Measurements from ENCODE around the gene TRRAP. TPM values are rescaled to one million over a fixed set of nuclear protein-coding genes. Genes with fewer than 3 reads are reported as not detected.

The TRRAP gene
- total RNA-seq, 5 donors from 2014 or later (not counting 1 experiment from before 2014, with no cell fraction given): 53.9 to 71.7 (median 65.8) TPM

DNA sequence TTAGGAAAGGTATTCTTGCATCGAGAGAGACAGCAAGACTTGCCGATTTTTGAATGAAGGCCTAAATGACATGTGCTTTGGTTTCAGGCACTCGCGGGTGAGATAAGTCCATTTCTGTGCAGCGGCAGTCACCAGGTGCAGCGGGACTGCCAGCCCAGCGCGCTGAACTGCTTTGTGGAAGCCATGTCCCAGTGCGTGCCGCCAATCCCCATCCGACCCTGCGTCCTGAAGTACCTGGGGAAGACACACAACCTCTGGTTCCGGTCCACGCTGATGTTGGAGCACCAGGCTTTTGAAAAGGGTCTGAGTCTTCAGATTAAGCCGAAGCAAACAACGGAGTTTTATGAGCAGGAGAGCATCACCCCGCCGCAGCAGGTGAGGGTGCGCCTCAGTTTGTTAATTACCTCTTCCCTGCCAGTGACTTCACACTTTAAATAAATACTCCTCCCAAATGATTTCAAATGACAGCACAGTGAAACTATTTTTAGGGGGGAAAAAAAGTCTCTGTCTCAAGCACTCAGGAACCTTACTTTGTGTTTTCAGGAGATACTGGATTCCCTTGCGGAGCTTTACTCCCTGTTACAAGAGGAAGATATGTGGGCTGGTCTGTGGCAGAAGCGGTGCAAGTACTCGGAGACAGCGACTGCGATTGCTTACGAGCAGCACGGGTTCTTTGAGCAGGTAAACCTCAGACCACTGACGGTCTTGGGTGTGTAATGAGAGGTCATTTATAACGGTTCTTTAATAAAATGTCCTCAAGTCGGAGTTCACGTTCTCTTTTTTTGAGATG is 98.3 kb downstream of the TRRAP start:
- H3K36me3 ChIP-seq (ENCODE audit: control insufficient read depth in 2 of 2, extremely low read depth in 1 of 2, insufficient read depth in 1 of 2, low read length in 1 of 2): peaks cover 32 to 99% of the 10 kb centered on the region in 2 donors
- H3K4me1 Mint-ChIP-seq: no peaks in the 10 kb centered on the region
- no peak overlapping the region for H3K27ac ChIP-seq (ENCODE audit: low read length)
- DNase-seq (no peak), ATAC-seq (replicated peaks in 1 of 4) (no peak)
- ChIA-PET POLR2A (no interaction called here), CTCF (no interaction called here)
- H3K27ac Mint-ChIP-seq: no peak overlapping the region
- no peak overlapping the region for H3K4me3 ChIP-seq (ENCODE audit: control insufficient read depth in 1 of 2, extremely low read depth in 1 of 2, low read length in 1 of 2)
- no peaks in the 10 kb centered on the region for H3K9me3 ChIP-seq
- H3K27me3 Mint-ChIP-seq: no peaks in the 10 kb centered on the region
- H3K27me3 ChIP-seq (replicated peaks in 1 of 2; ENCODE audit: control insufficient read depth in 2 of 2, extremely low read depth in 1 of 2, insufficient read depth in 2 of 2, low read length in 1 of 2): no peaks in the 10 kb centered on the region
- H3K36me3 Mint-ChIP-seq: peaks cover 85% of the 10 kb centered on the region
- WGBS (ENCODE audit: insufficient coverage): 97% methylated on average over 16 of the region's 30 CpGs
- H3K4me1 ChIP-seq (ENCODE audit: control insufficient read depth in 1 of 2, extremely low read depth in 1 of 2, insufficient read depth in 2 of 2, low read length in 2 of 2): no peaks in the 10 kb centered on the region
- H3K9me3 Mint-ChIP-seq: no peaks in the 10 kb centered on the region
- no peak overlapping the region for H3K4me3 Mint-ChIP-seq

DNA sequence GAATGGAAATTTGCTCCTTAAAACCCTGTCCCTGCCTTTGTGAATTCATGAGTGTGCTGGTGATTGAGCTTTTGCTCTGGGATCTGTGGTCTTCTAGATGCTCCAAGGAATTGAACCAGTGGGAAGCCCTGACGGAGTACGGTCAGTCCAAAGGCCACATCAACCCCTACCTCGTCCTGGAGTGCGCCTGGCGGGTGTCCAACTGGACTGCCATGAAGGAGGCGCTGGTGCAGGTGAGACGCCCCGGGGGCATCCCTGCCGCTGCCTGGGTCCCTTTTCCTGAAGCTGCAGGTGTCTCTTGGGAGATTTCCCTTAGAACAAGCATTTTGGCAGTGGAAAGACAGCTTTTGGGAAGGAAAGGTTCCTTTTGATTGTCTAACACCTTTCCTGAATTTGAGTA is 100.3 kb downstream of the TRRAP start:
- no peak overlapping the region for H3K4me3 Mint-ChIP-seq
- no peak overlapping the region for H3K27ac Mint-ChIP-seq
- H3K4me1 ChIP-seq (ENCODE audit: control insufficient read depth in 1 of 2, extremely low read depth in 1 of 2, insufficient read depth in 2 of 2, low read length in 2 of 2): no peaks in the 10 kb centered on the region
- no peak overlapping the region for H3K27ac ChIP-seq (ENCODE audit: low read length)
- no peak overlapping the region for H3K4me3 ChIP-seq (ENCODE audit: control insufficient read depth in 1 of 2, extremely low read depth in 1 of 2, low read length in 1 of 2)
- no peaks in the 10 kb centered on the region for H3K9me3 Mint-ChIP-seq
- no peaks in the 10 kb centered on the region for H3K4me1 Mint-ChIP-seq
- WGBS (ENCODE audit: insufficient coverage): 100% methylated on average over 6 of the region's 9 CpGs
- CTCF ChIA-PET: no interaction called here
- no peaks in the 10 kb centered on the region for H3K27me3 ChIP-seq (replicated peaks in 1 of 2; ENCODE audit: control insufficient read depth in 2 of 2, extremely low read depth in 1 of 2, insufficient read depth in 2 of 2, low read length in 1 of 2)
- POLR2A ChIA-PET: no interaction called here
- DNase-seq (no peak), ATAC-seq (replicated peaks in 1 of 4) (no peak)
- no peaks in the 10 kb centered on the region for H3K9me3 ChIP-seq
- peaks cover 86% of the 10 kb centered on the region for H3K36me3 Mint-ChIP-seq
- H3K27me3 Mint-ChIP-seq: no peaks in the 10 kb centered on the region
- H3K36me3 ChIP-seq (ENCODE audit: control insufficient read depth in 2 of 2, extremely low read depth in 1 of 2, insufficient read depth in 1 of 2, low read length in 1 of 2): peaks cover 33 to 97% of the 10 kb centered on the region in 2 donors

DNA sequence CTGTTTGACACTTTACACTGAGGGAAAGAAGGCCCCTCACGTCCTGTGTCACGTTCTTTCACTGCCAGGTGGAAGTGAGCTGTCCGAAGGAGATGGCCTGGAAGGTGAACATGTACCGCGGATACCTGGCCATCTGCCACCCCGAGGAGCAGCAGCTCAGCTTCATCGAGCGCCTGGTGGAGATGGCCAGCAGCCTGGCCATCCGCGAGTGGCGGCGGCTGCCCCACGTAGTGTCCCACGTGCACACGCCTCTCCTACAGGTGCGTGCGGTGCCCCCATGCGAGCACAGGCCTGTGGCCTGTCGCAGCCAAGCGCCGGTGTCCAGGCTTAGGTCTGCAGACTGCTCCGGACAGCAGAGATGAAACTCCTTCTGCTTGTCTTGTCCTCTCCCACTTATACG is 103.4 kb downstream of the TRRAP start:
- Histone ChIP-seq H3K4me3 (ENCODE audit: control insufficient read depth in 1 of 2, extremely low read depth in 1 of 2, low read length in 1 of 2) (no peak overlapping the region), H3K36me3 (ENCODE audit: control insufficient read depth in 2 of 2, extremely low read depth in 1 of 2, insufficient read depth in 1 of 2, low read length in 1 of 2) (peaks cover 18 to 93% of the 10 kb centered on the region in 2 donors), H3K9me3 (no peaks in the 10 kb centered on the region), H3K4me1 (ENCODE audit: control insufficient read depth in 1 of 2, extremely low read depth in 1 of 2, insufficient read depth in 2 of 2, low read length in 2 of 2) (no peaks in the 10 kb centered on the region), H3K27ac (ENCODE audit: low read length) (no peak overlapping the region), H3K27me3 (replicated peaks in 1 of 2; ENCODE audit: control insufficient read depth in 2 of 2, extremely low read depth in 1 of 2, insufficient read depth in 2 of 2, low read length in 1 of 2) (no peaks in the 10 kb centered on the region)
- ATAC-seq (replicated peaks in 1 of 4) (no peak), DNase-seq (no peak)
- H3K36me3 Mint-ChIP-seq: peaks cover 88% of the 10 kb centered on the region
- over 99% methylated on average over 21 of the region's 23 CpGs for WGBS (ENCODE audit: insufficient coverage)
- H3K4me1 Mint-ChIP-seq: no peaks in the 10 kb centered on the region
- ChIA-PET CTCF (no interaction called here), POLR2A (interaction anchor here in 1 of 2 donors (0.7 kb wide), 1 partner anchor 670 kb away, joined by 3 read pairs; no protein-coding TSS in a partner anchor)
- no peak overlapping the region for H3K27ac Mint-ChIP-seq
- peaks cover 5 to 10% (median 5%) of the 10 kb centered on the region in 3 donors for H3K9me3 Mint-ChIP-seq
- no peak overlapping the region for H3K4me3 Mint-ChIP-seq
- no peaks in the 10 kb centered on the region for H3K27me3 Mint-ChIP-seq

DNA sequence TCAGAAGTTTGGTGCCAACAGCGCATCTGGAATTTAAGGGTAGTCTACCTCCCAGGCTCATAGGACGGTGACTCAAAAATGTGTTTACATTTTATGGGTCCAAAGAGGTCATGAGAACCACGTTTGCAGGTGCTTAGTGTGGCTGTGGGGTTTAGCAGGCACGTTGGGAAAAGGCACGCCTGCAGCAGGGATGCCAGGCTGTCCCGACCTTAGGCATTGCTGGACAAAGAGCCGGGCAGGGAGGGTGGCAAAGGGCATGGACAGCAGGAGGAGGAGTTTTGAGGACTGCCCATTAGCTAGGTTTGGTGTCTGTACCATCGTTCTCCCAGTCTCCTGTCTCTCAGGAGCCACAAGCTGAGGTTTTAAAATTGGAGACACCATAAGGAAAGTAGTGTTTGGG is 104.4 kb downstream of the TRRAP start:
- WGBS (ENCODE audit: insufficient coverage): 93% methylated on average over 6 of the region's 8 CpGs

DNA sequence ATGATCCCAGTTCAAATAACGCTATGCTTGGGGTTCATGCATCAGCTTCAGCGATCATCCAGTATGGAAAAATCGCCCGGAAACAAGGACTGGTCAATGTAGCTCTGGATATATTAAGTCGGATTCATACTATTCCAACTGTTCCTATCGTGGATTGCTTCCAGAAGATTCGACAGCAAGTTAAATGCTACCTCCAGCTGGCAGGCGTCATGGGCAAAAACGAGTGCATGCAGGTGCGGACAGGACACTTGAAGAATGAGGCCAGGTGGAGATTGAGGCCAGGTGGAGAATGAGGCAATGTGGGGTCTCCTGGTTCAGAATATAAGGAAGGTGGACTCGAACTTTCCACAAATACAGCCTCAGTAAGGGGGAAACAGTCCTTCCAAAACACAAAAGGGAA is 105.8 kb downstream of the TRRAP start:
- H3K4me1 ChIP-seq (ENCODE audit: control insufficient read depth in 1 of 2, extremely low read depth in 1 of 2, insufficient read depth in 2 of 2, low read length in 2 of 2): peaks cover 5 to 9% of the 10 kb centered on the region in 2 experiments
- H3K36me3 Mint-ChIP-seq: peaks cover 98% of the 10 kb centered on the region
- no peak overlapping the region for H3K27ac Mint-ChIP-seq
- peaks cover 13 to 91% of the 10 kb centered on the region in 2 donors for H3K36me3 ChIP-seq (ENCODE audit: control insufficient read depth in 2 of 2, extremely low read depth in 1 of 2, insufficient read depth in 1 of 2, low read length in 1 of 2)
- no peaks in the 10 kb centered on the region for H3K9me3 ChIP-seq
- no peaks in the 10 kb centered on the region for H3K27me3 ChIP-seq (replicated peaks in 1 of 2; ENCODE audit: control insufficient read depth in 2 of 2, extremely low read depth in 1 of 2, insufficient read depth in 2 of 2, low read length in 1 of 2)
- CTCF ChIA-PET: interaction anchor here in 1 of 2 donors (0.5 kb wide), 1 partner anchor 93 kb away, joined by 6 read pairs; no protein-coding TSS in a partner anchor
- no peak overlapping the region for H3K27ac ChIP-seq (ENCODE audit: low read length)
- no peak overlapping the region for H3K4me3 ChIP-seq (ENCODE audit: control insufficient read depth in 1 of 2, extremely low read depth in 1 of 2, low read length in 1 of 2)
- H3K4me1 Mint-ChIP-seq: peaks cover 12 to 20% (median 18%) of the 10 kb centered on the region in 3 donors
- ATAC-seq (replicated peaks in 1 of 4): no peak
- DNase-seq: no peak
- H3K9me3 Mint-ChIP-seq: peaks cover 5 to 10% (median 5%) of the 10 kb centered on the region in 3 donors
- POLR2A ChIA-PET: interaction anchor here in 1 of 2 donors (0.5 kb wide), 1 partner anchor 25 kb away, joined by 4 read pairs; no protein-coding TSS in a partner anchor
- 99% methylated on average over 7 of the region's 11 CpGs for WGBS (ENCODE audit: insufficient coverage)
- H3K27me3 Mint-ChIP-seq: no peaks in the 10 kb centered on the region
- no peak overlapping the region for H3K4me3 Mint-ChIP-seq

More for the DNA sequence above, 104.4 kb downstream of the TRRAP start:
- Mint-ChIP-seq H3K9me3 (peaks cover 5 to 10% (median 5%) of the 10 kb centered on the region in 3 donors), H3K27ac (no peak overlapping the region), H3K4me3 (no peak overlapping the region), H3K36me3 (peaks cover 92% of the 10 kb centered on the region), H3K4me1 (peaks cover 3 to 5% (median 4%) of the 10 kb centered on the region in 3 donors), H3K27me3 (no peaks in the 10 kb centered on the region)
- no peak overlapping the region for H3K27ac ChIP-seq (ENCODE audit: low read length)
- no peaks in the 10 kb centered on the region for H3K4me1 ChIP-seq (ENCODE audit: control insufficient read depth in 1 of 2, extremely low read depth in 1 of 2, insufficient read depth in 2 of 2, low read length in 2 of 2)
- DNase-seq: no peak
- ChIA-PET CTCF (no interaction called here), POLR2A (no interaction called here)
- no peak for ATAC-seq (replicated peaks in 1 of 4)
- peaks cover 18 to 92% of the 10 kb centered on the region in 2 donors for H3K36me3 ChIP-seq (ENCODE audit: control insufficient read depth in 2 of 2, extremely low read depth in 1 of 2, insufficient read depth in 1 of 2, low read length in 1 of 2)
- no peak overlapping the region for H3K4me3 ChIP-seq (ENCODE audit: control insufficient read depth in 1 of 2, extremely low read depth in 1 of 2, low read length in 1 of 2)
- no peaks in the 10 kb centered on the region for H3K9me3 ChIP-seq
- no peaks in the 10 kb centered on the region for H3K27me3 ChIP-seq (replicated peaks in 1 of 2; ENCODE audit: control insufficient read depth in 2 of 2, extremely low read depth in 1 of 2, insufficient read depth in 2 of 2, low read length in 1 of 2)

DNA sequence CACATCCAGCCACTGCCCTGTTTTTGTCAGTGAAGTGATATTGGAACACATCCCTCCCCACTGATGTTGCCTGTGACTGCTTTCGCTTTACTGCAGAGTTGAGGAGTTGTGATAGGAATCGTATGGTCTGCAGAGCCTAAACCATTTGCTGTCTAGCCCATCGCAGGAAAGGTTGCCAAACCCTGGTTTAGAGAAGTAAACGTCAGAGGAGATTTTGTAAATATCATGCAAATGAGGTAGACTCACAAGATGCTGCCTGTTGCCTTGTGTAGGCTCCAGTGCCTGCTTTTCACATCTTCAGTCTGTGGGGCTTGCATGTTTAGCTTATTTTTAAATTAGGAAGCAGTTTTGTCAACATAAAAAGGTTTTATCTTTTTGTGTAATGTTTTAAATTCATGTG is 107.1 kb downstream of the TRRAP start:
- ATAC-seq (replicated peaks in 1 of 4) (no peak), DNase-seq (no peak)
- 100% methylated on average over 2 of the region's 4 CpGs for WGBS (ENCODE audit: insufficient coverage)
- H3K9me3 ChIP-seq: no peaks in the 10 kb centered on the region
- H3K36me3 ChIP-seq (ENCODE audit: control insufficient read depth in 2 of 2, extremely low read depth in 1 of 2, insufficient read depth in 1 of 2, low read length in 1 of 2): peaks cover 22 to 90% of the 10 kb centered on the region in 2 donors
- Mint-ChIP-seq H3K27ac (no peak overlapping the region), H3K4me1 (peaks cover 15 to 26% (median 26%) of the 10 kb centered on the region in 3 donors), H3K27me3 (no peaks in the 10 kb centered on the region), H3K36me3 (peaks cover 96% of the 10 kb centered on the region), H3K9me3 (peaks cover 5 to 10% (median 5%) of the 10 kb centered on the region in 3 donors), H3K4me3 (no peak overlapping the region)
- POLR2A ChIA-PET: no interaction called here
- CTCF ChIA-PET: interaction anchor here (0.6 kb wide), 2 partner anchors 291 to 325 kb away, joined by 3 read pairs; no protein-coding TSS in a partner anchor
- no peak overlapping the region for H3K4me3 ChIP-seq (ENCODE audit: control insufficient read depth in 1 of 2, extremely low read depth in 1 of 2, low read length in 1 of 2)
- H3K27me3 ChIP-seq (replicated peaks in 1 of 2; ENCODE audit: control insufficient read depth in 2 of 2, extremely low read depth in 1 of 2, insufficient read depth in 2 of 2, low read length in 1 of 2): no peaks in the 10 kb centered on the region
- H3K27ac ChIP-seq (ENCODE audit: low read length): no peak overlapping the region
- peaks cover 5 to 15% of the 10 kb centered on the region in 2 experiments for H3K4me1 ChIP-seq (ENCODE audit: control insufficient read depth in 1 of 2, extremely low read depth in 1 of 2, insufficient read depth in 2 of 2, low read length in 2 of 2)
